Pancreas (tissue), 10 donors: Measurements from ENCODE around the gene DUOX2. TPM values are rescaled to one million over a fixed set of nuclear protein-coding genes. Genes with fewer than 3 reads are reported as not detected.

ENCODE experiments used
- ATAC-seq, 4 donors: fragments of 200-7000 bp; cut with Tn5 transposase; one replicate each; pipeline versions ENCODE4 v1.8.0 to v1.9.1; 2020; ENCODE audit warnings: mild to moderate bottlenecking in 4 of 4, moderate library complexity in 4 of 4
- DNase-seq, 6 donors: peaks; one replicate each; pipeline ENCODE4 v3.0.0-alpha.2; 2020
- FAIRE-seq: peaks from 2 replicates; lab custom pipeline; 2012; peaks lifted over from hg19 to GRCh38; lab: Jason Lieb, UNC
- H3K27ac ChIP-seq, 4 donors: fragments of 200-600 bp; sonication (generic); 1 replicate in 3 of 4; 2 replicates in 1 of 4; pipeline versions ENCODE4 v1.5.0 to v1.8.0; 2020
- H3K27me3 ChIP-seq, 4 donors: fragments of 200-600 bp; one replicate each; pipeline ENCODE4 v1.8.0; 2021
- H3K36me3 ChIP-seq, 3 donors: fragments of 200-600 bp; sonication (generic) in 1 of 3; one replicate each; pipeline versions ENCODE4 v1.5.0 to v1.8.0; 2020 to 2021
- H3K4me1 ChIP-seq, 3 donors: fragments of 200-600 bp; one replicate each; pipeline ENCODE4 v1.8.0; 2021
- H3K4me3 ChIP-seq, 4 donors: fragments of 200-600 bp; sonication (generic) in 2 of 4; one replicate each; pipeline versions ENCODE4 v1.5.0 to v1.8.0; 2020 to 2021
- H3K9me3 ChIP-seq, 4 donors: fragments of 200-600 bp; one replicate each; pipeline ENCODE4 v1.8.0; 2021
- WGBS, 2 donors: extraction: QIAGEN DNeasy Blood & Tissue Kit; methylation state at CpG; one replicate each; pipeline ENCODE4 v1.1.7; 2013; 5-methylcytosine and 5-hydroxymethylcytosine counted together
- intact Hi-C, 3 donors: fragments of 100-400 bp; cut with DNase I; formaldehyde crosslinking; loops; one replicate each; pipeline versions ENCODE4 v1.11.1 to v1.14.2; 2022
- polyA plus RNA-seq, 2 donors: library from polyadenylated mRNA; stranded (reverse); fragments of 200-250 nt; gene quantifications; one replicate each; pipeline ENCODE4 v1.2.3, GENCODE V29; 2013
- total RNA-seq, 6 donors: library from RNA; stranded (reverse); fragmentation: NEBNext Ultra II Directional in 4 of 6; extraction: Animal tissue kit (Norgen Biotek cat#: 25700) in 4 of 6; gene quantifications; one replicate each; pipeline versions ENCODE4 v1.2.1 to v1.2.4, GENCODE V29; 2021 to 2023
- TF ChIP-seq, protein P1 (sequence below), 4 donors: fragments of 200-600 bp; sonication (generic) in 3 of 4; IDR thresholded peaks; one replicate each; pipeline versions ENCODE4 v1.5.0 to v1.8.0; 2021; ENCODE audit warnings: antibody characterized with exemption in 4 of 4
- donor health status: healthy with polysubstance abuse.
- donor health status: DM: no; HTN: no; CAD: no; lungs with moderate emphysema.
- donor health status: DM: no; HTN: no; CAD: no.
- donor health status: control.
- donor health status: control.
- donor health status: Bipolar disorder and iron deficiency.
- donor health status: DM: yes; HTN: yes; CAD: no.
- donor health status: DM: no; HTN: no; CAD: no.
- donor health status: DM: no; HTN: no; CAD: no.
- donor health status: DM: yes; HTN: yes; CAD: no.

Gene DUOX2
- total and polyA plus RNA-seq, 8 donors, result 0.15 to 32.2 (median 0.87) TPM

DNA sequence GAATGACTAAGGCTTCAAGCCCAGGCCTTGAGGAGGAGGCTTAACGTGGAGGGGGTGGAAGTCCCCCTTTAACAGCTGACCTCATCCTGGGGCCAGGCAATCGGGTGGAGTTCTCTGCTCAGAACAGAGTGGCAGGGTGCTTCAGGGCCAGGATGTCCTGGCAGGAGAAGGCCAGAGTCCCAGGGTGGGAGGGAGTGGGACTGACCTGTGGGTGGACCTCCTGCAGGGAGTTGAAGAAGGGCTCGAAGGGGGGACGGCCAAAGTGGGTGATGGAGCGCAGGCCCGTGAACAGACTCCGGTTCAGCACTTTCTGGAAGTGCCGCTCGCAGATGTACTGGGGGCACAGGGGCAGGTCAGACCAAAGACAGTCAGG, 19.6 kb downstream of the DUOX2 start:
- intact Hi-C loops, result no loop called here
- ATAC-seq, result peak in 1 of 4 donors; percentile 61
- 79 to 81% methylated on average over 9 of the region's 9 CpGs for WGBS, 2 donors
- H3K4me1 ChIP-seq, result no peaks in the 10 kb centered on the region
- no peaks in the 10 kb centered on the region for H3K9me3 ChIP-seq
- FAIRE-seq, result no peak
- no peaks in the 10 kb centered on the region for H3K36me3 ChIP-seq
- DNase-seq, result peak in 1 of 6 donors; percentile 41
- H3K27ac ChIP-seq, result no peak overlapping the region
- TF ChIP-seq, protein P1, sequence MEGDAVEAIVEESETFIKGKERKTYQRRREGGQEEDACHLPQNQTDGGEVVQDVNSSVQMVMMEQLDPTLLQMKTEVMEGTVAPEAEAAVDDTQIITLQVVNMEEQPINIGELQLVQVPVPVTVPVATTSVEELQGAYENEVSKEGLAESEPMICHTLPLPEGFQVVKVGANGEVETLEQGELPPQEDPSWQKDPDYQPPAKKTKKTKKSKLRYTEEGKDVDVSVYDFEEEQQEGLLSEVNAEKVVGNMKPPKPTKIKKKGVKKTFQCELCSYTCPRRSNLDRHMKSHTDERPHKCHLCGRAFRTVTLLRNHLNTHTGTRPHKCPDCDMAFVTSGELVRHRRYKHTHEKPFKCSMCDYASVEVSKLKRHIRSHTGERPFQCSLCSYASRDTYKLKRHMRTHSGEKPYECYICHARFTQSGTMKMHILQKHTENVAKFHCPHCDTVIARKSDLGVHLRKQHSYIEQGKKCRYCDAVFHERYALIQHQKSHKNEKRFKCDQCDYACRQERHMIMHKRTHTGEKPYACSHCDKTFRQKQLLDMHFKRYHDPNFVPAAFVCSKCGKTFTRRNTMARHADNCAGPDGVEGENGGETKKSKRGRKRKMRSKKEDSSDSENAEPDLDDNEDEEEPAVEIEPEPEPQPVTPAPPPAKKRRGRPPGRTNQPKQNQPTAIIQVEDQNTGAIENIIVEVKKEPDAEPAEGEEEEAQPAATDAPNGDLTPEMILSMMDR (IDR thresholded peaks at IDR 0.05), result no peak
- no peaks in the 10 kb centered on the region for H3K27me3 ChIP-seq
- no peak overlapping the region for H3K4me3 ChIP-seq

DNA sequence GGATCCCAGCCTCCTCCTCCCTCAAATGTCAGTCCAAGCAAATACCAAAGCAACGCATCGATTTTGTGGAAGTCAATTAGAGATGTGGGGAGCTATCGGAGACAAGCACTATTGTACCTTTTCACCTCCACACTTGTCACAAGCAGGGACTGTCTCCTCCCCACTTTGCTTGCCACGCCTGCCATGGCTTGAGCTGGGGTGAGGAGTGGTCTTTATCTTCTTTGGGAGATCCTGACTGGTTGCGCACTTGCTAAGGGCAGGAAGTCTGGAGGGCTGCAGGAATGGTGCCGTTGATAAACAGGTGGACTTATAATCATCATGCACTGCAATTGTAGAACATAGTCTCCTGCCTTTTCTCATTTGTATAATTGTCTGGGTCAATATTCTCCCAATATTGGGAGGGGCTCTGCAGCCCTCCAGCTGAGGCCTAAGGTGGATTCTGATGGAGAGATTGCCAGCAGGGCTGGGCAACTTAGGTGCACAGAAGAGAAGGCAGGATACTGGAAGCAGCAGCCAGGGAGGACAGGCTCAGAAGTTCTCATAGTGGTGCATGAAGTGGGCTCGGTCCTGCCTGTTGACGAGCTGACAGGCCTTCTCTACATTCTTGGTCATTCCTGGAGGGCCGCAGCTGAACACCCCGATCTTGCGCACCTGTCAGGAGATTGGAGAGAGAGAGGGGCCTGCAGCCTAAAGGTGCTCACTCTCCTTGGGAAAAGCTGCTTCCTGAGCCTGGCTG, 20.2 kb downstream of the DUOX2 start:
- DNase-seq (peak in 1 of 6 donors; percentile 21), FAIRE-seq (no peak), ATAC-seq (no peak)
- Histone ChIP-seq H3K4me3 (no peak overlapping the region), H3K4me1 (no peaks in the 10 kb centered on the region), H3K36me3 (no peaks in the 10 kb centered on the region), H3K9me3 (no peaks in the 10 kb centered on the region), H3K27ac (no peak overlapping the region), H3K27me3 (no peaks in the 10 kb centered on the region)
- TF ChIP-seq, protein P1 (IDR thresholded peaks at IDR 0.05), result no peak
- 88 to 90% methylated on average over 11 of the region's 11 CpGs for WGBS, 2 donors
- intact Hi-C loops, result no loop called here

DNA sequence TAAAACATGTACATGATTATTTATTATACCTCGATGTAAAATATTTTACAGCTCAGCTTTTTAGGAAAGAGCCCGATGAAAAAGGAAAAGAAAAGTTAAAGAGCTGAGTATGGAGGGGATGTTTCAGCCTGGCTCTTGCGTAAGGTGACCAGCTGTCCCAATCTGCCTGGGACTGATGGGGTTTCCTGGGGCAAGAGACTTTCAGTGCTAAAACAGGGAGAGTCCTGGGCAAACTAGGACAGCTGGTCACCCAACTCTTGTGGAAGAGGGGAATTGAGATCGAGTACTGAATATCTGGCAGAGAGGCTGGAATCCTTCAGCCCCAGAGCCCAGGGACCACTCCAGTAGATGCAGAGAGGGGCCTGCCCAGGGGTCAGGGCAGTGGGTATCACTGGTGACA, 21.0 kb downstream of the DUOX2 start:
- no peaks in the 10 kb centered on the region for H3K4me1 ChIP-seq
- ATAC-seq (no peak), FAIRE-seq (no peak), DNase-seq (no peak)
- no peaks in the 10 kb centered on the region for H3K36me3 ChIP-seq
- intact Hi-C loops, result no loop called here
- no peaks in the 10 kb centered on the region for H3K27me3 ChIP-seq
- H3K9me3 ChIP-seq, result no peaks in the 10 kb centered on the region
- H3K27ac ChIP-seq, result no peak overlapping the region
- TF ChIP-seq, protein P1 (IDR thresholded peaks at IDR 0.05), result no peak
- H3K4me3 ChIP-seq, result no peak overlapping the region
- 87 to 90% methylated on average over 4 of the region's 4 CpGs for WGBS, 2 donors

DNA sequence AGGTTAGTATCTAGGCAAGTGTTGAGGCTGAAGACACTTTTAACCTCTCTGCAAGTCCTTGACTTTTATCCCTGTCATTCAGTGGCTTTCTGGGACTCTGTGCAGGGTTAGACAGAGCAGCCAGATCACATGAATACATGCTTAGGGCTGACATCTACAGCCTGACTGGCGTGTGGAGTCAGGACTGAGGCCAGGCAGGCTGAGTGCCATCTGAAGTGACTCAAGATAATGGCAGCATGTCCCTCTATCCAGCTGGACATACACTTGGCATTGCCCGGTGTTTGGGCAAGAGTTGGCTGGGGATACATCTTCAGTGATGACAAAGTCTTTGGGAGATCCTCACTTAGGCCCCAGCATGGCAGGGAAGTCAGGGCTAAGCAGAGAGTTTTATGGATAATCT, 22.4 kb downstream of the DUOX2 start:
- WGBS, 2 donors, result 85 to 88% methylated on average over 2 of the region's 2 CpGs
- ATAC-seq, result no peak

DNA sequence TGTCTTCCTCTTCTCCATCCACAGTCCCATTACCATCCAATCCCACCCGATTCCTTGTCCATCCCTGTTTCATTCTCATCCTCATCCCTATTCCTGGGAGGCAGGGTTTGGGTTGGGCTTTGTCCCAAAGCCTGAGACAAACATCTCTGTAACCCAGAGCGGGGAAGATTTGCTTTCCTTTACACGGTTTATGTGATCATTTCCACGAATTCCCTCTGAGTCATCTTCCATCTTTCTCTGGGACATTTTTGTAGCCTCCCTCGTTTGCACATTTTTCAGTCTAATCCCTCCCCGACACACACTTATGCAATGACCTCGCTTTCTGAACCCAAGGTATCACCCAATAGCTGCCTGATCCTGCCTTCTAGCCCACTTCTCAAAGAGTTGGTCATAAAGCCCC, 22.8 kb downstream of the DUOX2 start:
- intact Hi-C loops, result no loop called here
- Histone ChIP-seq H3K36me3 (no peaks in the 10 kb centered on the region), H3K4me1 (no peaks in the 10 kb centered on the region), H3K4me3 (no peak overlapping the region), H3K27ac (no peak overlapping the region), H3K27me3 (no peaks in the 10 kb centered on the region), H3K9me3 (no peaks in the 10 kb centered on the region)
- DNase-seq, result no peak
- 55 to 67% methylated on average over 7 of the region's 7 CpGs for WGBS, 2 donors
- TF ChIP-seq, protein P1 (IDR thresholded peaks at IDR 0.05), result no peak
- ATAC-seq, result peak in 1 of 4 donors; percentile 19
- FAIRE-seq, result no peak

More for the DNA sequence above, 22.4 kb downstream of the DUOX2 start:
- DNase-seq (no peak), FAIRE-seq (no peak)
- Histone ChIP-seq H3K4me1 (no peaks in the 10 kb centered on the region), H3K27me3 (no peaks in the 10 kb centered on the region), H3K4me3 (no peak overlapping the region), H3K9me3 (no peaks in the 10 kb centered on the region), H3K27ac (no peak overlapping the region), H3K36me3 (no peaks in the 10 kb centered on the region)
- TF ChIP-seq, protein P1 (IDR thresholded peaks at IDR 0.05), result no peak
- intact Hi-C loops, result no loop called here
